Bronchial epithelial cell (primary cell): Measurements from ENCODE around the gene MAP3K15. TPM values are rescaled to one million over a fixed set of nuclear protein-coding genes. Genes with fewer than 3 reads are reported as not detected.
"Not testable (repeated sequence)": the region's sequence is repeated elsewhere in the genome, so short reads cannot be mapped to it uniquely, and the experiment has no call there.

Experiments
- DNase-seq: peaks from one replicate; pipeline ENCODE4 v3.0.0-alpha.2; 2010; ENCODE audit warnings: low read depth
- FAIRE-seq: peaks from 2 replicates; lab custom pipeline; 2011; peaks lifted over from hg19 to GRCh38; lab: Jason Lieb, UNC
- H3K27me3 ChIP-seq: 2 replicates; pipeline ENCODE4 v1.5.1; 2011; ENCODE audit warnings: low read length; ENCODE audit not compliant: control insufficient read depth, insufficient read depth
- H3K36me3 ChIP-seq: 2 replicates; pipeline ENCODE4 v1.5.1; 2011; ENCODE audit warnings: low read length; ENCODE audit not compliant: control insufficient read depth, insufficient read depth
- H3K4me3 ChIP-seq: 2 replicates; pipeline ENCODE4 v1.5.1; 2011; ENCODE audit warnings: mild to moderate bottlenecking, low read depth, low read length, control low read depth
- total RNA-seq: library from RNA; depleted of rRNA; stranded (reverse); fragments of >200 nt; gene quantifications from 2 replicates; pipeline ENCODE4 v1.2.1, GENCODE V29; 2014
- TF ChIP-seq, protein P1 (sequence below): IDR thresholded peaks from 2 replicates; pipeline ENCODE4 v1.5.1; 2011; ENCODE audit warnings: mild to moderate bottlenecking, moderate library complexity, low read length, control low read depth, inconsistent platforms; ENCODE audit not compliant: insufficient read depth, severe bottlenecking

The MAP3K15 gene
- total RNA-seq, 1 donor from 2014 or later: under 0.01 TPM

DNA sequence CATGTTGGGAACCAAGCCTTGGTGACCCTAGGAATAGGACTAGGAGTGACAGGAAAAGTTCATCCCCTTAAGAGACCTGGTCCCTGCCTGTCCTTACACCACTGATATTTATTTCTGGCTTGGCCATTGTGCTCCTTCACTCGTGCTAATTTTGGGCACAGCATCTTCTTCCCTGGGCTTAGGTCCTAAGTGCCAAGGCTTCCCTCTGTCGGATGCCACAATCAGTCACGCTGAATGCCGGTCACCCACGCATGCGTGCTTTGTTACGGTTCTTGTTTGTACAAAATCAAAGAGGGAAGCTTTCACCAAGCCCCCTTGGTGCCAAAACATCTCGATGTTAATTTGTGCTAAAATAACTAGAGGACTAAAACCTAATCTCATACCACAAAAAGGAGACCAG, 17.4 kb upstream of the MAP3K15 start:
- Histone ChIP-seq H3K27me3 (no peaks in the 10 kb centered on the region), H3K36me3 (no peaks in the 10 kb centered on the region), H3K4me3 (no peak overlapping the region)
- TF ChIP-seq, protein P1, sequence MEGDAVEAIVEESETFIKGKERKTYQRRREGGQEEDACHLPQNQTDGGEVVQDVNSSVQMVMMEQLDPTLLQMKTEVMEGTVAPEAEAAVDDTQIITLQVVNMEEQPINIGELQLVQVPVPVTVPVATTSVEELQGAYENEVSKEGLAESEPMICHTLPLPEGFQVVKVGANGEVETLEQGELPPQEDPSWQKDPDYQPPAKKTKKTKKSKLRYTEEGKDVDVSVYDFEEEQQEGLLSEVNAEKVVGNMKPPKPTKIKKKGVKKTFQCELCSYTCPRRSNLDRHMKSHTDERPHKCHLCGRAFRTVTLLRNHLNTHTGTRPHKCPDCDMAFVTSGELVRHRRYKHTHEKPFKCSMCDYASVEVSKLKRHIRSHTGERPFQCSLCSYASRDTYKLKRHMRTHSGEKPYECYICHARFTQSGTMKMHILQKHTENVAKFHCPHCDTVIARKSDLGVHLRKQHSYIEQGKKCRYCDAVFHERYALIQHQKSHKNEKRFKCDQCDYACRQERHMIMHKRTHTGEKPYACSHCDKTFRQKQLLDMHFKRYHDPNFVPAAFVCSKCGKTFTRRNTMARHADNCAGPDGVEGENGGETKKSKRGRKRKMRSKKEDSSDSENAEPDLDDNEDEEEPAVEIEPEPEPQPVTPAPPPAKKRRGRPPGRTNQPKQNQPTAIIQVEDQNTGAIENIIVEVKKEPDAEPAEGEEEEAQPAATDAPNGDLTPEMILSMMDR: no peak
- DNase-seq: no peak
- no peak for FAIRE-seq

DNA sequence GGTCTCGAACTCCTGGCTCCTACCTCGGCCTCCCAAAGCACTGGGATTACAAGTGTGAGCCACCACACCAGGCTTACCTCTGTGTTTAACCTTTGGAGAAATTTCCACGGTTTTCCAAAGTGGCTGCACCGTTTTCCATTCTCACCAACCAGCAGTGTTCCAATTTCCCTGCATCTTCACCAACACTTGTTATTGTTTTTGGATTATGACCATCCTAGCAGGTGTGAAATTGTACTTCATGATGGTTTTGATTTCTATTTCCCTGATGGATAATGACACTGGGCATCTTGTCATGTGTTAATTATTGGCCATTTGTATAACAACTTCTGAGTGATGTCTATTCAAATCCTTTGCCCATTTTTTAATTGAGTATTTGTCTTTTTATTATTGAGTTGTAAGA, 2.7 kb upstream of the MAP3K15 start:
- H3K36me3 ChIP-seq: no peaks in the 10 kb centered on the region
- DNase-seq: no peak
- TF ChIP-seq, protein P1: no peak
- no peak overlapping the region for H3K4me3 ChIP-seq
- no peak for FAIRE-seq
- H3K27me3 ChIP-seq: peaks cover 2% of the 10 kb centered on the region

DNA sequence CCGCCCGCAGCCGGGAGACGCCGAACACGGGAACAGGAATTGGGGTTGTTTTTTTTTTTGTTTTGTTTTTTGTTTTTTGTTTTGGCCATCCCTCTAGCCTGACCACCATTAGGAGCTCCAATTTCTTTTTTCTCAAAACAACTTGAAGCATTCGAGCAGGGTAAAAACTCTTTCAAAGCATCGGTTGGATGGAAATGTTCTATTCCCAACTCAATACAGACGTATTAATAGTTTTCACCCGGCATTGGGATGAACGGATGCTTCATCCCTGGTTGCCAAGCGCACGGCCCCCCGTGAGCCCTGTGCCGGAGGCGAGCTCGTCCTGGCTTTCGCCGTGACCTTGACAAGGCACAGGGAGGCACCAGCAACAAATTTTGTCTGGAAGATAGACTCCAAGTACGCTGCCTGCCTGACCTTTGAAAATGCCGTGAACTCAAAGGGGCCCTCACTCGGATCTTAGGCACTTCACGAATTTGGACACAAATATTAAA, 352 bp upstream of the MAP3K15 start:
- no peaks in the 10 kb centered on the region for H3K36me3 ChIP-seq
- DNase-seq: no peak
- peaks cover 2% of the 10 kb centered on the region for H3K27me3 ChIP-seq
- TF ChIP-seq, protein P1: no peak
- H3K4me3 ChIP-seq: no peak overlapping the region
- FAIRE-seq: no peak

DNA sequence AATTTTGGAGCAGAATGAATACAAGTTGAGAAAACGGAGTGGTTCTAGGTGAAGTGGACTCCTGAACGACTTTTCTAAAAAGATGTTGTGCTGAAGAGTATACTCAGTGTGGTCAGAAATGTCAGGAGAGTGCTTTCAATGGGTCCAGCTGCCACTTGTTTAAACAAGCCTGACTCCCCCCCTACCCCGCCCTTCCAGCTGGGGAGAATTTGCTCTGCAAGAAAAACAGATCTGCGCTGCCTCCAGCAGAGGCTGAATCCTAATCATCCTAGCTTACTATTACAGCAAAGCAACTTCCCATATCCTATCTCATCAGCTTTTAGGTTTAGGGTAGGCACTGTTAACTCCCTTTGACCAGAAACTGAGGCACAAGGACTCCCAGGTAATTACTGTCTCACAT, 1.9 kb downstream of the MAP3K15 start:
- Histone ChIP-seq H3K27me3 (peaks cover 2% of the 10 kb centered on the region), H3K36me3 (no peaks in the 10 kb centered on the region), H3K4me3 (no peak overlapping the region)
- FAIRE-seq (no peak), DNase-seq (peak; percentile 24)
- TF ChIP-seq, protein P1: no peak

DNA sequence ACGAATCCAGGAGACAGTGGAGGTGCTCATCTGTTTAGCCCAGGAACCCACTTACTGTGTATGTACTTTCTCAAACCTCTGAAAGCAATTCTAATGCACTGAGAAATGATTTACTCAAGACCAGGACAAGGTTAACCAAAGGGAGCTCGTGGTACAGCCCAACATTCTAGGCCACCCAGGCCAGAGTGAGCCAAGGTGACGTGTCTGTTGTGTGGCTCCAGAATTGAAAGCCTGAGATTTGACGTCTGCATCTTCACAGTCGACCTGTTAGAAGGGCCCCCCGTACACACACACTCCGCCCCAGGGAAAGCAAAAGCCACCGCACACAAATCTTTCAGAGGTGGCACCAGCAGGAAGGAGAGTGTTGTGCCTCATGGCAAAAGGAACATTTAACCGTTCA, 2.3 kb downstream of the MAP3K15 start:
- TF ChIP-seq, protein P1: no peak
- FAIRE-seq (no peak), DNase-seq (no peak)
- H3K4me3 ChIP-seq: no peak overlapping the region
- no peaks in the 10 kb centered on the region for H3K36me3 ChIP-seq
- H3K27me3 ChIP-seq: peaks cover 2% of the 10 kb centered on the region

DNA sequence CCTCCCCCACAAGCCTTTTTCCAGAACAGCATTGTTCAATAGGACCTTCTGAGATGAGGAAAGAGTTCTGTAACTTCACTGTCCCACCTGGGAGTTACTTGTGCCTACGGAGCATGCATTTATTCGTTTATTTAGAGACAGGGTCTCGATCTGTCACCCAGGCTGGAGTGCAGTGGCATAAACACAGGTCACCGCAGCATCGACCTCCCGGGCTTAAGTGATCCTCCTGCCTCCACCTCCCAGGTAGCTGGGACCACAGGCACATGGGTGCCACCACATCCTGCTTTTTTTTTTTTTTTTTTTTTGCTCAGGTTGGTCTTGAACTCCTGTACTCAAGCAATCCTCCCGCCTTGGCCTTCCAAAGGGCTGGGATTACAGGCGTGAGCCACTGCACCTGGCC, 2.9 kb downstream of the MAP3K15 start:
- TF ChIP-seq, protein P1: no peak
- DNase-seq (no peak), FAIRE-seq (no peak)
- H3K36me3 ChIP-seq: no peaks in the 10 kb centered on the region
- no peak overlapping the region for H3K4me3 ChIP-seq
- peaks cover 2% of the 10 kb centered on the region for H3K27me3 ChIP-seq

DNA sequence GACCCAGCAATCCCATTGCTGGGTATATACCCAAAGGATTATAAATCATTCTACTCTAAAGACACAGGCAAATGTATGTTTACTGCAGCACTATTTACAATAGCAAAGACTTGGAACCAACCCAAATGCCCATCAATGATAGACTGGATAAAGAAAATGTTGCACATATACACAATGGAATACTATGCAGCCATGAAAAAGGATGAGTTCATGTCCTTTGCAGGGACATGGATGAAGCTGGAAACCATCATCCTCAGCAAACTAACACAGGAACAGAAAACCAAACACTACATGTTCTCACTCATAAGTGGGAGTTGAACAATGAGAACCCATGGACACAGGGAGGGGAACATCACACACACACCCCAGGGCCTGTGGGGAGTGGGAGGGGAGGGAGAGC, 3.5 kb downstream of the MAP3K15 start:
- not testable (repeated sequence) for H3K36me3 ChIP-seq, H3K4me3 ChIP-seq, DNase-seq, H3K27me3 ChIP-seq, FAIRE-seq
